Ishikawa (cell line): ENCODE measurements around the gene SKIDA1.

Experiments used
- CEBPB ChIP-seq: IDR thresholded peaks from 2 replicates; pipeline ENCODE4 v1.6.1; 2012
- CREB1 ChIP-seq: IDR thresholded peaks from 2 replicates; pipeline ENCODE4 v1.6.1; 2012; ENCODE audit warnings: low read depth
- EGR1 ChIP-seq: IDR thresholded peaks from 2 replicates; pipeline ENCODE4 v1.6.1; 2012
- EP300 ChIP-seq: IDR thresholded peaks from 2 replicates; pipeline ENCODE4 v1.6.1; 2012; ENCODE audit warnings: borderline replicate concordance
- FOXM1 ChIP-seq: IDR thresholded peaks from 2 replicates; pipeline ENCODE4 v1.6.1; 2012; ENCODE audit warnings: low read depth, borderline replicate concordance
- MAX ChIP-seq: IDR thresholded peaks from 2 replicates; pipeline ENCODE4 v1.6.1; 2012
- NFIC ChIP-seq: IDR thresholded peaks from 2 replicates; pipeline ENCODE4 v1.6.1; 2012
- RAD21 ChIP-seq: IDR thresholded peaks from 2 replicates; pipeline ENCODE4 v1.6.1; 2012; ENCODE audit warnings: low read depth
- REST ChIP-seq: IDR thresholded peaks from 2 replicates; pipeline ENCODE4 v1.6.1; 2012; ENCODE audit warnings: low read depth, mild to moderate bottlenecking
- TAF1 ChIP-seq: IDR thresholded peaks from 2 replicates; pipeline ENCODE4 v1.6.1; 2012; ENCODE audit warnings: low read depth, mild to moderate bottlenecking
- TCF12 ChIP-seq: IDR thresholded peaks from 2 replicates; pipeline ENCODE4 v1.6.1; 2012; ENCODE audit warnings: low read depth
- TEAD4 ChIP-seq: IDR thresholded peaks from 2 replicates; pipeline ENCODE4 v1.6.1; 2012
- USF1 ChIP-seq: IDR thresholded peaks from 2 replicates; pipeline ENCODE4 v1.6.1; 2012
- YY1 ChIP-seq: IDR thresholded peaks from 2 replicates; pipeline ENCODE4 v1.6.1; 2012; ENCODE audit warnings: low read depth
- ZBTB7A ChIP-seq: IDR thresholded peaks from 2 replicates; pipeline ENCODE4 v1.6.1; 2012; ENCODE audit warnings: low read depth

Gene SKIDA1

GRCh38 chr10:21528236-21529031 is 3.0 kb upstream of the SKIDA1 start:
- no peak for TF ChIP-seq CEBPB
- no peak for TF ChIP-seq NFIC
- TF ChIP-seq TCF12: no peak
- no peak for TF ChIP-seq YY1
- no peak for TF ChIP-seq EP300
- no peak for TF ChIP-seq TAF1
- no peak for TF ChIP-seq REST
- no peak for TF ChIP-seq ZBTB7A
- TF ChIP-seq FOXM1: no peak
- no peak for TF ChIP-seq USF1
- TF ChIP-seq EGR1: no peak
- no peak for TF ChIP-seq MAX

- TF ChIP-seq ZBTB7A: no peak
- no peak for TF ChIP-seq NFIC
- no peak for TF ChIP-seq CREB1
- no peak for TF ChIP-seq FOXM1
- no peak for TF ChIP-seq CEBPB
- no peak for TF ChIP-seq MAX
- TF ChIP-seq EP300: no peak
- TF ChIP-seq EGR1: no peak
- TF ChIP-seq YY1: no peak
- TF ChIP-seq TCF12: no peak
- TF ChIP-seq REST: no peak
- TF ChIP-seq USF1: no peak
- TF ChIP-seq RAD21: no peak
- no peak for TF ChIP-seq TAF1
- TF ChIP-seq TEAD4: no peak
Measured at GRCh38 chr10:21527598-21528235, 2.2 kb upstream of the SKIDA1 start.

GRCh38 chr10:21526860-21527597 is 1.5 kb upstream of the SKIDA1 start:
- TF ChIP-seq USF1: no peak
- TF ChIP-seq ZBTB7A: peak; percentile 84
- TF ChIP-seq TEAD4: 0 out of 2 replicates have a peak, but pooled peaks have one; percentile 6
- no peak for TF ChIP-seq TCF12

GRCh38 chr10:21526188-21526859 is 842 bp upstream of the SKIDA1 start:
- TF ChIP-seq MAX (peak; percentile 21; the same call in 1 of the 2 replicates), REST (no peak), FOXM1 (no peak), EGR1 (peak; percentile 62), TCF12 (no peak), TAF1 (peak; percentile 16; the same call in 1 of the 2 replicates)
